ENCODE data around the gene SFMBT1. TPM values are rescaled to one million over a fixed set of nuclear protein-coding genes. Genes with fewer than 3 reads are reported as not detected.

SFMBT1 gene
- total RNA-seq, 1 experiment from 2014 or later, result 1.4 TPM

DNA sequence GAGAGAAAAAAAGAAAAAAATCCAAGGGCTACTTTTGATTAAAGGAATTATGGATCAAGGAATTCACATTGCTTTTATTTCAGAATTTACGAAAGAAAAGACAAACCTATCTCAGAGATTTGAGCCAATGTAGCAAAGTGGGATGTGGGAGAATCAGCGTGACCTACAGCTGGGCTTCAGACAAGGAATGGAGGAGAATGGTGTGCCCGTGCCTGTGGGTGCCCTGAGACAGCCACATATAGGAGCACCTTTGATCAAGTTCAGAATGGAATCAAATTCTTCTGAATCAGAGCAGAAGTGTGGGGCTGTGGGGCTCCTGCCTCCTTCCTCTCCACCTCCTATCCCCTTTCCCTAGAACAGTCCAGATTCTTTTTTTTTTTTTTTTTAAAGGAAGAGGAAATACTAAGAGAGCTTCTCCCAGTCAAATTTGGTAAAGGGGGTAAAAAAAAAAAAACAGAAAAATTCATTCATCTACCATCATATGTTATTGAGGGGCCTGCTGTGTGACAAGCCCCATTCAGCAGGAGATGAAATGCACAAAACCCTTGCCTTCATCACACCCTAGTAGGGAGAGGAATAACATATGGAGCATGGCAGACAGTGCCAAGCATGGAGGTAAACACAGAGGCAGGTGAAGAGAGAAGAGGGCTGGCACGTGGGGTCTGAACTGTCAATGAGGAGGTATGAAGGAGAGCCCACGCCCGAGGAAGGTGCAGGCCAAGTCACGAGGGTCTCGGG is 186.0 kb downstream of the SFMBT1 start:
- Histone ChIP-seq H3K4me1 (ENCODE audit: insufficient read depth, low read length, poor library complexity, severe bottlenecking) (no peaks in the 10 kb centered on the region), H3K27ac (ENCODE audit: low read depth, low read length, poor library complexity, severe bottlenecking) (no peak overlapping the region), H3K27me3 (replicated peaks; ENCODE audit: insufficient read depth, low read depth, low read length, poor library complexity) (no peaks in the 10 kb centered on the region), H3K36me3 (ENCODE audit: insufficient read depth, low read length, poor library complexity, severe bottlenecking) (no peaks in the 10 kb centered on the region), H3K4me3 (ENCODE audit: low read depth, low read length, poor library complexity, severe bottlenecking) (no peak overlapping the region), H3K9me3 (ENCODE audit: low read depth, low read length, poor library complexity, severe bottlenecking) (no peaks in the 10 kb centered on the region)
- DNase-seq (ENCODE audit: low spot score), result no peak
- TF ChIP-seq CTCF (conservative IDR thresholded peaks at IDR 0.05; ENCODE audit: low read depth, low read length) (no peak), EZH2 (IDR thresholded peaks at IDR 0.05; ENCODE audit: borderline replicate concordance, low read depth, low read length, poor library complexity, severe bottlenecking) (no peak)
- CTCF ChIA-PET, result no interaction called here
- POLR2A ChIA-PET (ENCODE audit: low non-redundant PET), result no interaction called here
- intact Hi-C loops (cut with micrococcal nuclease; ENCODE audit: unreplicated experiment), result no loop called here
- no TSS peak for BruUV-seq (replicated peaks)

- Histone ChIP-seq H3K4me3 (ENCODE audit: low read depth, low read length, poor library complexity, severe bottlenecking) (no peak overlapping the region), H3K27me3 (replicated peaks; ENCODE audit: insufficient read depth, low read depth, low read length, poor library complexity) (no peaks in the 10 kb centered on the region), H3K4me1 (ENCODE audit: insufficient read depth, low read length, poor library complexity, severe bottlenecking) (no peaks in the 10 kb centered on the region), H3K36me3 (ENCODE audit: insufficient read depth, low read length, poor library complexity, severe bottlenecking) (no peaks in the 10 kb centered on the region), H3K9me3 (ENCODE audit: low read depth, low read length, poor library complexity, severe bottlenecking) (no peaks in the 10 kb centered on the region), H3K27ac (ENCODE audit: low read depth, low read length, poor library complexity, severe bottlenecking) (no peak overlapping the region)
- POLR2A ChIA-PET (ENCODE audit: low non-redundant PET), result no interaction called here
- TF ChIP-seq EZH2 (IDR thresholded peaks at IDR 0.05; ENCODE audit: borderline replicate concordance, low read depth, low read length, poor library complexity, severe bottlenecking), result no peak
- no peak for TF ChIP-seq CTCF (conservative IDR thresholded peaks at IDR 0.05; ENCODE audit: low read depth, low read length)
- DNase-seq (ENCODE audit: low spot score), result no peak
- CTCF ChIA-PET, result no interaction called here
- intact Hi-C loops (cut with micrococcal nuclease; ENCODE audit: unreplicated experiment), result no loop called here
- BruUV-seq (replicated peaks), result no TSS peak
These were observed 188.0 kb downstream of the SFMBT1 start for GRCh38 chr3:52857864-52858263.

DNA sequence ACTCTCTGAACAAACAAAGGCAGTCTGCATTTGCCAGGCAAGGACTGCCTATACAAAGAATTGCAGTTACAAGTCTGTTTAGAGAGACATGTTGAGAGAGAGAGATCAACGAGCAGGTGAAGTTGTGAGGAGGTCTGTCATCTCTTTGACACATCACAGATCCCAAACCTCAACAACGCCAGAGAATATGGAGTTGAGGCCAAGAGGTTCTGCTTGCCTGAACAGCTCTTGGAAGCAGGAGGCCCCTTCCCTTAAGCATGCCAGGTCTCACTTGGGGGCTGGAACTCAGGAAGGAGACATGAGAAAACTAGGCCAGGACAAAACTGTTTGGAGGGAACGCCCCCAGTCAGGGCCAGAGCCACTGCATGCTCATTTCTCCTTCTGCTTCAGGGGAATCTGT is 188.7 kb downstream of the SFMBT1 start:
- no peak for TF ChIP-seq EZH2 (IDR thresholded peaks at IDR 0.05; ENCODE audit: borderline replicate concordance, low read depth, low read length, poor library complexity, severe bottlenecking)
- no peak for TF ChIP-seq CTCF (conservative IDR thresholded peaks at IDR 0.05; ENCODE audit: low read depth, low read length)
- H3K9me3 ChIP-seq (ENCODE audit: low read depth, low read length, poor library complexity, severe bottlenecking), result no peaks in the 10 kb centered on the region
- no peak for DNase-seq (ENCODE audit: low spot score)
- BruUV-seq (replicated peaks), result no TSS peak
- H3K27ac ChIP-seq (ENCODE audit: low read depth, low read length, poor library complexity, severe bottlenecking), result no peak overlapping the region
- CTCF ChIA-PET, result no interaction called here
- POLR2A ChIA-PET (ENCODE audit: low non-redundant PET), result no interaction called here
- H3K4me3 ChIP-seq (ENCODE audit: low read depth, low read length, poor library complexity, severe bottlenecking), result no peak overlapping the region
- no peaks in the 10 kb centered on the region for H3K27me3 ChIP-seq (replicated peaks; ENCODE audit: insufficient read depth, low read depth, low read length, poor library complexity)
- intact Hi-C loops (cut with micrococcal nuclease; ENCODE audit: unreplicated experiment), result no loop called here
- H3K36me3 ChIP-seq (ENCODE audit: insufficient read depth, low read length, poor library complexity, severe bottlenecking), result no peaks in the 10 kb centered on the region
- H3K4me1 ChIP-seq (ENCODE audit: insufficient read depth, low read length, poor library complexity, severe bottlenecking), result no peaks in the 10 kb centered on the region
